ENCODE results near the gene TMEM164.

GRCh38 chrX:110208092-110208491, 205.2 kb downstream of the TMEM164 start:
- TF ChIP-seq POLR2AphosphoS5 (IDR thresholded peaks at IDR 0.05; ENCODE audit: low read depth, low read length) (no peak), SIN3A (IDR thresholded peaks at IDR 0.05; ENCODE audit: borderline replicate concordance, insufficient read depth, low read length) (no peak)

All from PFSK-1 (cell line).